BLaER1 (cell line): ENCODE measurements around the gene CPEB4.

Source experiments
- H3K27ac ChIP-seq: shearing (Covaris generic); formaldehyde crosslinking; 2 replicates; pipeline ENCODE4 v1.8.1; 2022
- H3K27me3 ChIP-seq: shearing (Covaris generic); formaldehyde crosslinking; 2 replicates; pipeline ENCODE4 v1.8.1; 2022
- H3K36me3 ChIP-seq: shearing (Covaris generic); formaldehyde crosslinking; 2 replicates; pipeline ENCODE4 v1.8.1; 2022
- H3K4me1 ChIP-seq: shearing (Covaris generic); formaldehyde crosslinking; 2 replicates; pipeline ENCODE4 v1.8.1; 2022
- H3K4me2 ChIP-seq: shearing (Covaris generic); formaldehyde crosslinking; 2 replicates; pipeline ENCODE4 v1.8.1; 2022
- H3K4me3 ChIP-seq: shearing (Covaris generic); formaldehyde crosslinking; 2 replicates; pipeline ENCODE4 v1.8.1; 2022
- H3K9ac ChIP-seq: shearing (Covaris generic); formaldehyde crosslinking; 2 replicates; pipeline ENCODE4 v1.8.1; 2022
- H3K9me3 ChIP-seq: shearing (Covaris generic); formaldehyde crosslinking; 2 replicates; pipeline ENCODE4 v1.8.1; 2022
- H4K20me1 ChIP-seq: shearing (Covaris generic); formaldehyde crosslinking; 2 replicates; pipeline ENCODE4 v1.8.1; 2022
- Cebpa-rat ChIP-seq: shearing (Covaris generic); IDR thresholded peaks from 2 replicates; pipeline ENCODE4 v1.8.1; 2022

Gene CPEB4

DNA sequence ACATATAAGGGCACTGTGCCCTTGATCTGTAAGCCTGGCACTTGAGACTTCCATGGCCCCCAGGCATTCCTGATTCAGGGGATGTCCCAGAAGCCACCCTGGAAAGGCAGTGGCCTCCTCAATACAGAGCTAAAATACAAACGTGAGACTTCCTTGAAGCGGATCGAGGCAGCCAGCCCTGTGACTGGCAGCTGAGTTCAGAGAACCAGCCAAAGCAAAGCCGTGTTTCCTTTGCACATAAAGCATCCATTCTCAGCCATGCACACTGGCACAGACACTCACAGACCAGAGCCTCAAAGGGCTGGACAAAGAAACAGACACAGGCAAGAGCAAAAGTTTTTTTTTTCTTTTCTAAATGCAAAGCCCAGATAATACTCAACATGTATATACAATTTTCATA lies 18.8 kb upstream of the CPEB4 start:
- H3K4me3 ChIP-seq, result no peak overlapping the region
- H3K27ac ChIP-seq, result no peak overlapping the region
- H3K9me3 ChIP-seq, result no peaks in the 10 kb centered on the region
- TF ChIP-seq Cebpa-rat, result no peak
- no peaks in the 10 kb centered on the region for H3K27me3 ChIP-seq
- H3K36me3 ChIP-seq, result no peaks in the 10 kb centered on the region
- no peak overlapping the region for H3K9ac ChIP-seq
- no peak overlapping the region for H3K4me2 ChIP-seq
- H3K4me1 ChIP-seq, result no peaks in the 10 kb centered on the region; the same call in 1 of the 2 replicates
- H4K20me1 ChIP-seq, result no peaks in the 10 kb centered on the region

- H3K4me3 ChIP-seq, result no peak overlapping the region
- no peaks in the 10 kb centered on the region for H4K20me1 ChIP-seq
- H3K27ac ChIP-seq, result no peak overlapping the region
- H3K4me2 ChIP-seq, result no peak overlapping the region
- no peak overlapping the region for H3K9ac ChIP-seq
- no peak for TF ChIP-seq Cebpa-rat
- no peaks in the 10 kb centered on the region for H3K27me3 ChIP-seq
- no peaks in the 10 kb centered on the region for H3K9me3 ChIP-seq
- no peaks in the 10 kb centered on the region for H3K36me3 ChIP-seq
- no peaks in the 10 kb centered on the region for H3K4me1 ChIP-seq
Observed at GRCh38 chr5:173872957-173873305, 15.2 kb upstream of the CPEB4 start.

DNA sequence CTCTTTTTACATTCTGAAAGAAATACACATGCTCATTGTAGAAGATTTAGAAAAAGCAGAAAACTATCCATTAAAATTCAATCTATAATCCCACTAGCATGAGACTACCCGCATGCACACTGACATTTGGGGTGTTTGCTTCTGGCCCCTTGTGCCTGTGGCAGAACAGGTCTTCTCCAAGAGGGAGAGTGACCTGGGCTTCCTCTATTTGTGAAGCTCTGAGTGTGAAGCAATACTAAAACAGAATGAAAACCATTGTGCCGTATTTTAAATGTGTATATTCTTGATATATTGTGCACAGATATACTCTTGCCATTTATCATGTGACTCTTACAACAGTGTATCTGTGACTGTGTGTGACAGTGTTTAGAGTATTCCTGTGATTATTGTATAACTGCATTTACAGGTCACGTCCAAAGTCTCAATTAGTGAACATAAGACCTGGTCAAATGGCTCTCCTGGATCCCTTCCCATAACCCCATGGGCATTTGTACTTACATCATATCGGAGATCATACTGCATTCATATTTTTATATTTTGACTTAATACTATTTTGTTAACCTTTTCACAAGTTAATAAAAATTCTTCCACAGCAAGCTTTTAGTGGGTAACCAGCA lies 14.7 kb upstream of the CPEB4 start:
- Histone ChIP-seq H3K27me3 (no peaks in the 10 kb centered on the region), H3K4me2 (no peak overlapping the region), H3K4me1 (no peaks in the 10 kb centered on the region), H3K27ac (no peak overlapping the region), H3K36me3 (no peaks in the 10 kb centered on the region), H3K9ac (no peak overlapping the region), H4K20me1 (no peaks in the 10 kb centered on the region), H3K4me3 (no peak overlapping the region), H3K9me3 (no peaks in the 10 kb centered on the region)
- TF ChIP-seq Cebpa-rat, result no peak

GRCh38 chr5:173875189-173875588 lies 13.0 kb upstream of the CPEB4 start:
- H3K9me3 ChIP-seq, result no peaks in the 10 kb centered on the region
- no peak overlapping the region for H3K9ac ChIP-seq
- peaks cover 7% of the 10 kb centered on the region for H3K4me1 ChIP-seq
- no peak overlapping the region for H3K27ac ChIP-seq
- TF ChIP-seq Cebpa-rat, result no peak
- no peaks in the 10 kb centered on the region for H3K36me3 ChIP-seq
- no peaks in the 10 kb centered on the region for H4K20me1 ChIP-seq
- H3K4me3 ChIP-seq, result no peak overlapping the region
- no peaks in the 10 kb centered on the region for H3K27me3 ChIP-seq
- no peak overlapping the region for H3K4me2 ChIP-seq

- Histone ChIP-seq H3K4me1 (peaks cover 7% of the 10 kb centered on the region), H3K4me3 (no peak overlapping the region), H3K27me3 (no peaks in the 10 kb centered on the region), H3K36me3 (no peaks in the 10 kb centered on the region), H3K27ac (no peak overlapping the region), H3K9me3 (no peaks in the 10 kb centered on the region), H4K20me1 (no peaks in the 10 kb centered on the region), H3K9ac (no peak overlapping the region), H3K4me2 (no peak overlapping the region)
- TF ChIP-seq Cebpa-rat, result no peak
Observed at GRCh38 chr5:173878224-173878967, 9.8 kb upstream of the CPEB4 start.

DNA sequence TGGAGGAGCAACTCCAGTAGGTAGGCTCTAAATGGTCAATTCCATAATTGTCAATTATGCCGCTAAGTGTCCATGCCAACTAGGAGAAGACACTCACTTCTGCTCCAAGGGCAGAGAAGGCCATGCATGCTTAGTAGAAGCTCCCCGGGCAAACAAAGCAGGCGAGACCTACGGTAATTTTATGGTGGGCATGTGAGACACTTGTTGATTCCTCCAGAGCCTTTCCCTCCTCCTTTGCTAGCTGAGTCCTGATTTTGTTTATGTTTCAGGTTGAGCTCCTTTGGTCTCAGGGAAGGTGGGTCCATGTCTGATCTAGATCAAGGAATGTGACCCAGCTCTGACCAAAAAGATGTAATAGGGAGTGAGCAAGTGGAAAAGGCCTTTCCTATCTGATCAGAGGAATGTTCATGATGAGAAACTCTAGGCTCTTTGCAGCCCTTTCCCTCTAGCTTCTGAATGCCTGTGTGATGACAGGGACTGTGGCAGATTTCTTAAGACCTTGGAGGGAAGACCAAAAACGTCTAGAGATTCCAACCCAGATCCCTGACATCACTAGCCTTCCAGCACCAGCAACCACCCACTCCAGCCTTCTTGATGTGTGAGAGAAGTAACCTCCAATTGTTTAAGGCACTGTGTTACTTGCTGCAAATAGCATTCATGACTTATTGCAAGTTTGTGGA lies 7.7 kb upstream of the CPEB4 start:
- no peak for TF ChIP-seq Cebpa-rat
- Histone ChIP-seq H3K4me2 (no peak overlapping the region), H3K9ac (no peak overlapping the region), H4K20me1 (no peaks in the 10 kb centered on the region), H3K27me3 (no peaks in the 10 kb centered on the region), H3K36me3 (no peaks in the 10 kb centered on the region), H3K27ac (no peak overlapping the region), H3K9me3 (no peaks in the 10 kb centered on the region), H3K4me3 (no peak overlapping the region), H3K4me1 (peaks cover 21% of the 10 kb centered on the region)

GRCh38 chr5:173881811-173882575 lies 6.2 kb upstream of the CPEB4 start:
- Histone ChIP-seq H3K4me3 (no peak overlapping the region), H3K4me1 (peaks cover 23% of the 10 kb centered on the region), H3K4me2 (no peak overlapping the region), H3K9ac (no peak overlapping the region), H4K20me1 (no peaks in the 10 kb centered on the region), H3K27me3 (no peaks in the 10 kb centered on the region), H3K27ac (no peak overlapping the region), H3K9me3 (no peaks in the 10 kb centered on the region), H3K36me3 (no peaks in the 10 kb centered on the region)
- no peak for TF ChIP-seq Cebpa-rat

- Histone ChIP-seq H3K36me3 (no peaks in the 10 kb centered on the region), H3K9ac (no peak overlapping the region), H3K9me3 (no peaks in the 10 kb centered on the region), H3K4me3 (no peak overlapping the region), H4K20me1 (no peaks in the 10 kb centered on the region), H3K4me1 (peaks cover 28% of the 10 kb centered on the region), H3K27ac (no peak overlapping the region), H3K4me2 (no peak overlapping the region), H3K27me3 (no peaks in the 10 kb centered on the region)
- TF ChIP-seq Cebpa-rat, result no peak
Observed at GRCh38 chr5:173882632-173883031, 5.5 kb upstream of the CPEB4 start.

DNA sequence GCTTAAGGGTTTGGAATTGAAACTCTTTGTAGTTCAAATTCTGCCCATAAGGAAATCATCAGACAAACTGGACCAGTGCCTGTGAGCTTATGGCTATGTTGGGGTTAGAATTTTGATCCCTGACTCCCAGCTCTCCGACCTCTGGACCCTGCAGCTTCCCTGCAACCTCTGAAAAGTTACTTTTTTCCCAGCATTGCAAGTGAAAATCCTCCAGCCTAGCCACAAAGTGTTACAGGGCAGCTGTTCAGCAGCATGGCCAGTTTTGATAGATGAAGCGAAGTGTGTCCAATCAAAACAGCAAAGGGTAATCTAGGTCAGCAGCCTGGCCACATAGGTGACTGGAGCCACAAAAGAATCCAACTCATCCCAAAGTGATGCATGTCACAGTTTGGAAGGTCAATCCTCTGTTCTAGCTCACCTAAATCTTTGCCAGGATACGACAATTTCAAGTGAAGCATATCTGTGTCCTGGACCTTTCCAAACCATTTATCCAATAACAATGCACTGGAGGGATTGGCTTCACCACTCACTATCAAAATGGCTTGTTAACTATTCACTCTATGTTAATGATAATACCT lies 4.7 kb upstream of the CPEB4 start:
- TF ChIP-seq Cebpa-rat, result no peak
- Histone ChIP-seq H3K9me3 (no peaks in the 10 kb centered on the region), H3K4me1 (peaks cover 28% of the 10 kb centered on the region), H3K27ac (no peak overlapping the region), H3K36me3 (no peaks in the 10 kb centered on the region), H4K20me1 (no peaks in the 10 kb centered on the region), H3K27me3 (peaks cover 2% of the 10 kb centered on the region; the same call in 1 of the 2 replicates), H3K4me2 (no peak overlapping the region), H3K4me3 (no peak overlapping the region), H3K9ac (no peak overlapping the region)
